GM12878 (cell line): ENCODE results near the gene RPL31. TPM values are rescaled to one million over a fixed set of nuclear protein-coding genes. Genes with fewer than 3 reads are reported as not detected.

Experiments used
- ATAC-seq: fragments of 200-7000 bp; cut with Tn5 transposase; 3 replicates; pipeline ENCODE4 v1.9.1; 2020; ENCODE audit warnings: mild to moderate bottlenecking, moderate library complexity
- BruUV-seq: library from RNA; stranded (reverse); fragments of 400-500 nt; replicated peaks from 2 replicates; lab custom pipeline; 2021; lab: Mats Ljungman, UMichigan
- CTCF ChIA-PET: fragments of 300-600 bp; sonication (Branson Sonifier 250); formaldehyde crosslinking; extraction: SDS; loops from one replicate; lab custom pipeline; 2021; ENCODE audit warnings: inconsistent platforms; lab: Yijun Ruan, JAX
- POLR2A ChIA-PET: fragments of 350-600 bp; formaldehyde crosslinking; extraction: SDS; loops from one replicate; lab custom pipeline; 2021; ENCODE audit warnings: inconsistent platforms; lab: Charles Lee
- RAD21 ChIA-PET: fragments of 300-600 bp; sonication (Branson Sonifier 250); formaldehyde crosslinking; loops from one replicate; lab custom pipeline; 2023; ENCODE audit warnings: antibody characterized with exemption; ENCODE audit not compliant: unreplicated experiment; lab: Charles Lee
- SMC1A ChIA-PET: fragments of 300-600 bp; sonication (Branson Sonifier 250); formaldehyde crosslinking; loops from one replicate; lab custom pipeline; 2023; ENCODE audit not compliant: unreplicated experiment, uncharacterized antibody; lab: Charles Lee
- DNase-seq: peaks from one replicate; pipeline ENCODE4 v3.0.0-alpha.2; 2011; ENCODE audit warnings: low read depth, low spot score
- FAIRE-seq: peaks from 3 replicates; lab custom pipeline; 2011; peaks lifted over from hg19 to GRCh38; lab: Jason Lieb, UNC
- H2AFZ ChIP-seq: 2 replicates; pipeline ENCODE4 v1.6.0; 2011; ENCODE audit warnings: low read depth, low read length, control low read depth; ENCODE audit not compliant: control insufficient read depth
- H3K27ac ChIP-seq: 2 replicates; pipeline ENCODE4 v1.5.1; 2011; ENCODE audit warnings: control low read depth; ENCODE audit not compliant: control insufficient read depth, insufficient read depth
- H3K27me3 ChIP-seq, 2 experiments: replicated peaks in 1 of 2; 2 replicates each; pipeline versions ENCODE4 v1.6.0 to v1.6.1; 2011; ENCODE audit warnings: low read length in 1 of 2; ENCODE audit not compliant: control insufficient read depth in 2 of 2, insufficient read depth in 2 of 2
- H3K36me3 ChIP-seq, 2 experiments: 2 replicates each; pipeline ENCODE4 v1.5.1; 2011; ENCODE audit warnings: low read length in 1 of 2; ENCODE audit not compliant: control insufficient read depth in 2 of 2, insufficient read depth in 2 of 2
- H3K4me1 ChIP-seq: 2 replicates; pipeline ENCODE4 v1.6.1; 2011; ENCODE audit warnings: mild to moderate bottlenecking, low read length, moderate library complexity, mixed read lengths; ENCODE audit not compliant: control insufficient read depth, insufficient read depth
- H3K4me2 ChIP-seq: 2 replicates; pipeline ENCODE4 v1.6.0; 2011; ENCODE audit warnings: control low read depth; ENCODE audit not compliant: control insufficient read depth, insufficient read depth
- H3K4me3 ChIP-seq: fragments of 200-600 bp; sonication (generic); 2 replicates; pipeline ENCODE4 v1.5.1; 2016
- H3K79me2 ChIP-seq: 2 replicates; pipeline ENCODE4 v1.6.0; 2011; ENCODE audit warnings: low read length; ENCODE audit not compliant: control insufficient read depth, insufficient read depth
- H3K9ac ChIP-seq: 2 replicates; pipeline ENCODE4 v1.8.0; 2011; ENCODE audit warnings: low read length, control low read depth, mixed read lengths; ENCODE audit not compliant: control insufficient read depth, insufficient read depth
- H3K9me3 ChIP-seq: replicated peaks from 3 replicates; pipeline ENCODE4 v1.5.1; 2011; ENCODE audit warnings: mild to moderate bottlenecking, low read length; ENCODE audit not compliant: control insufficient read depth, insufficient read depth
- H4K20me1 ChIP-seq: 2 replicates; pipeline ENCODE4 v1.6.0; 2011; ENCODE audit not compliant: control insufficient read depth, insufficient read depth
- BACH1 ChIP-seq: fragments of 450-650 bp; IDR thresholded peaks from 2 replicates; pipeline ENCODE4 v1.6.1; 2017; ENCODE audit warnings: mild to moderate bottlenecking, borderline replicate concordance
- CBFB ChIP-seq: IDR thresholded peaks from 2 replicates; pipeline ENCODE4 v1.6.1; 2016; ENCODE audit warnings: antibody characterized with exemption, low read depth
- CHD4 ChIP-seq: fragments of 200-600 bp; sonication (generic); IDR thresholded peaks from 2 replicates; pipeline ENCODE4 v1.6.1; 2016; ENCODE audit warnings: mild to moderate bottlenecking
- CREB1 ChIP-seq: IDR thresholded peaks from 2 replicates; pipeline ENCODE4 v1.6.1; 2012; ENCODE audit warnings: low read depth, mild to moderate bottlenecking, inconsistent platforms
- FOXK2 ChIP-seq: fragments of 450-650 bp; IDR thresholded peaks from 2 replicates; pipeline ENCODE4 v1.6.1; 2017; ENCODE audit warnings: mild to moderate bottlenecking, moderate library complexity
- JUNB ChIP-seq: IDR thresholded peaks from 2 replicates; pipeline ENCODE4 v1.6.1; 2016; ENCODE audit warnings: antibody characterized with exemption, mild to moderate bottlenecking
- LARP7 ChIP-seq: fragments of 450-650 bp; IDR thresholded peaks from 2 replicates; pipeline ENCODE4 v1.6.1; 2017; ENCODE audit warnings: mild to moderate bottlenecking
- MXI1 ChIP-seq: fragments of 150-350 bp; IDR thresholded peaks from 2 replicates; pipeline ENCODE4 v1.6.1; 2011; ENCODE audit warnings: low read depth, mild to moderate bottlenecking, inconsistent platforms, low read length, improper control_type of control experiment
- MYB ChIP-seq: fragments of 150-350 bp; IDR thresholded peaks from 2 replicates; pipeline ENCODE4 v1.6.1; 2014; ENCODE audit warnings: mild to moderate bottlenecking, low read depth, low read length, borderline replicate concordance
- NFYA ChIP-seq: IDR thresholded peaks from 2 replicates; pipeline ENCODE4 v1.6.1; 2011; ENCODE audit warnings: low read depth, mild to moderate bottlenecking, low read length, improper control_type of control experiment, borderline replicate concordance
- PAX8 ChIP-seq: fragments of 450-650 bp; IDR thresholded peaks from 2 replicates; pipeline ENCODE4 v1.6.1; 2017; ENCODE audit warnings: mild to moderate bottlenecking, moderate library complexity
- SMAD1 ChIP-seq: fragments of 450-650 bp; IDR thresholded peaks from 2 replicates; pipeline ENCODE4 v1.6.1; 2018; ENCODE audit warnings: mild to moderate bottlenecking, low read depth; ENCODE audit not compliant: partially characterized antibody
- SRF ChIP-seq, 2 experiments: IDR thresholded peaks; 2 replicates each; pipeline ENCODE4 v1.6.1; 2011; ENCODE audit warnings: low read depth in 2 of 2, low read length in 2 of 2, mild to moderate bottlenecking in 1 of 2, moderate library complexity in 1 of 2
- TCF12 ChIP-seq: IDR thresholded peaks from 2 replicates; pipeline ENCODE4 v1.6.1; 2011; ENCODE audit warnings: low read depth, mild to moderate bottlenecking, low read length
- WRNIP1 ChIP-seq: IDR thresholded peaks from 2 replicates; pipeline ENCODE4 v1.6.1; 2011; ENCODE audit warnings: low read depth, low read length, improper control_type of control experiment, borderline replicate concordance
- WGBS: methylation state at CpG from one replicate; pipeline ENCODE4 v1.1.6; 2016; ENCODE audit warnings: low lambda C conversion rate; ENCODE audit not compliant: insufficient replicate concordance, insufficient coverage; ENCODE audit errors: missing lambda C conversion rate; 5-methylcytosine and 5-hydroxymethylcytosine counted together
- in situ Hi-C: fragments of 300-500 bp; cut with MboI; formaldehyde crosslinking; loops from 9 replicates; pipeline ENCODE4 v1.14.3; 2018; ENCODE audit warnings: mixed read lengths
- intact Hi-C: fragments of 100-400 bp; cut with micrococcal nuclease; formaldehyde crosslinking; loops from one replicate; pipeline ENCODE4 v1.14.2; 2022; ENCODE audit not compliant: unreplicated experiment
- polyA plus RNA-seq, 11 experiments: library from polyadenylated mRNA; depleted of rRNA in 4 of 11; unstranded in 6 of 11; stranded (reverse) in 5 of 11; fragments of >200 nt; fragmentation: Nextera tagmentation in 4 of 11; fragmentation: Illumina TruSeq in 1 of 11; extraction: Ambion mirVana in 4 of 11; extraction: Trizol in 1 of 11; gene quantifications; 1 replicate in 1 of 11; 2 replicates in 10 of 11; pipeline versions ENCODE4 v1.2.1 to v1.2.3, GENCODE V29; 2011 to 2016; ENCODE audit warnings: inconsistent platforms in 2 of 11, missing spikeins in 2 of 11, low read depth in 1 of 11
- total RNA-seq, 4 experiments: library from RNA; depleted of rRNA in 3 of 4; stranded (reverse); fragments of >200 nt in 3 of 4; fragmentation: Illumina TruSeq in 1 of 4; extraction: Trizol in 1 of 4; gene quantifications; 2 replicates each; pipeline versions ENCODE4 v1.2.1 to v1.2.3, GENCODE V29; 2013 to 2021
- TF ChIP-seq, protein P1 (sequence below), 3 experiments: IDR thresholded peaks in 2 of 3; conservative IDR thresholded peaks in 1 of 3; 2 replicates each; pipeline ENCODE4 v1.5.1; 2011; ENCODE audit warnings: low read depth in 3 of 3, low read length in 3 of 3, mild to moderate bottlenecking in 3 of 3, control low read depth in 2 of 3, moderate library complexity in 2 of 3, inconsistent platforms in 1 of 3, mixed read lengths in 1 of 3; ENCODE audit not compliant: control insufficient read depth in 2 of 3, insufficient read depth in 1 of 3; ENCODE audit errors: extremely low read depth in 1 of 3
- TF ChIP-seq, protein P2 (sequence below): fragments of 450-650 bp; formaldehyde crosslinking; IDR thresholded peaks from 2 replicates; pipeline ENCODE4 v1.5.0; 2022; ENCODE audit warnings: mild to moderate bottlenecking, missing genetic modification characterization

The RPL31 gene
- total and polyA plus RNA-seq, 10 of the 15 experiments (the other 5 are each of a cell fraction or from before 2014, with no cell fraction given) = 1,643 to 8,551 (median 2,208) TPM

DNA sequence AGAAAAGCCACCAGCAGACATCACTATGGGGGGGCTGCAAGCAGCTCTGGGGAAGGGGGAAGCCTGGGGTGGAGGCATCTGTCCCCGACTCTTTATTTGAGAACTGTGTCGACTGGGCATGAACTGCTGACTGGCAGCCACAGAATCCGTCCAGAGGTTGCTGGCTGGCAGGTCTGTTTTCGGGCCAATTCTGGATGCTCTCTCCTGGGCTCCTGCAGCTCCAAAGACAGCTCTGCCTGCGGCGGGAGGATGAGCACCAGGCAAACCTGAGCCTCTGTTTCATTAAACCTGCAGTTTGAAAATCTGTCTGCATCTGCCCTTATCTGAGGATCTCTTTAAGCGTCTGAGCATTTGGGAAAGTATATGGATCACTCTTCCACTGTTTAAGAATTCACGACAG lies 34.4 kb upstream of the RPL31 start:
- TF ChIP-seq FOXK2 (no peak), WRNIP1 (no peak), JUNB (no peak), MXI1 (no peak), SMAD1 (no peak), SRF (IDR thresholded peaks at IDR 0.05; ENCODE audit: low read depth in 2 of 2, low read length in 2 of 2) (no peak), LARP7 (no peak), CBFB (no peak), TCF12 (no peak), MYB (no peak), CHD4 (no peak), CREB1 (no peak), BACH1 (no peak), PAX8 (no peak), NFYA (no peak)
- TF ChIP-seq, protein P1, sequence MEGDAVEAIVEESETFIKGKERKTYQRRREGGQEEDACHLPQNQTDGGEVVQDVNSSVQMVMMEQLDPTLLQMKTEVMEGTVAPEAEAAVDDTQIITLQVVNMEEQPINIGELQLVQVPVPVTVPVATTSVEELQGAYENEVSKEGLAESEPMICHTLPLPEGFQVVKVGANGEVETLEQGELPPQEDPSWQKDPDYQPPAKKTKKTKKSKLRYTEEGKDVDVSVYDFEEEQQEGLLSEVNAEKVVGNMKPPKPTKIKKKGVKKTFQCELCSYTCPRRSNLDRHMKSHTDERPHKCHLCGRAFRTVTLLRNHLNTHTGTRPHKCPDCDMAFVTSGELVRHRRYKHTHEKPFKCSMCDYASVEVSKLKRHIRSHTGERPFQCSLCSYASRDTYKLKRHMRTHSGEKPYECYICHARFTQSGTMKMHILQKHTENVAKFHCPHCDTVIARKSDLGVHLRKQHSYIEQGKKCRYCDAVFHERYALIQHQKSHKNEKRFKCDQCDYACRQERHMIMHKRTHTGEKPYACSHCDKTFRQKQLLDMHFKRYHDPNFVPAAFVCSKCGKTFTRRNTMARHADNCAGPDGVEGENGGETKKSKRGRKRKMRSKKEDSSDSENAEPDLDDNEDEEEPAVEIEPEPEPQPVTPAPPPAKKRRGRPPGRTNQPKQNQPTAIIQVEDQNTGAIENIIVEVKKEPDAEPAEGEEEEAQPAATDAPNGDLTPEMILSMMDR (IDR thresholded peaks at IDR 0.05 in 2 of 3, conservative IDR thresholded peaks at IDR 0.05 in 1 of 3; ENCODE audit: control insufficient read depth in 2 of 3, extremely low read depth in 1 of 3, insufficient read depth in 1 of 3, low read depth in 3 of 3, low read length in 3 of 3) = no peak
- TF ChIP-seq, protein P2, sequence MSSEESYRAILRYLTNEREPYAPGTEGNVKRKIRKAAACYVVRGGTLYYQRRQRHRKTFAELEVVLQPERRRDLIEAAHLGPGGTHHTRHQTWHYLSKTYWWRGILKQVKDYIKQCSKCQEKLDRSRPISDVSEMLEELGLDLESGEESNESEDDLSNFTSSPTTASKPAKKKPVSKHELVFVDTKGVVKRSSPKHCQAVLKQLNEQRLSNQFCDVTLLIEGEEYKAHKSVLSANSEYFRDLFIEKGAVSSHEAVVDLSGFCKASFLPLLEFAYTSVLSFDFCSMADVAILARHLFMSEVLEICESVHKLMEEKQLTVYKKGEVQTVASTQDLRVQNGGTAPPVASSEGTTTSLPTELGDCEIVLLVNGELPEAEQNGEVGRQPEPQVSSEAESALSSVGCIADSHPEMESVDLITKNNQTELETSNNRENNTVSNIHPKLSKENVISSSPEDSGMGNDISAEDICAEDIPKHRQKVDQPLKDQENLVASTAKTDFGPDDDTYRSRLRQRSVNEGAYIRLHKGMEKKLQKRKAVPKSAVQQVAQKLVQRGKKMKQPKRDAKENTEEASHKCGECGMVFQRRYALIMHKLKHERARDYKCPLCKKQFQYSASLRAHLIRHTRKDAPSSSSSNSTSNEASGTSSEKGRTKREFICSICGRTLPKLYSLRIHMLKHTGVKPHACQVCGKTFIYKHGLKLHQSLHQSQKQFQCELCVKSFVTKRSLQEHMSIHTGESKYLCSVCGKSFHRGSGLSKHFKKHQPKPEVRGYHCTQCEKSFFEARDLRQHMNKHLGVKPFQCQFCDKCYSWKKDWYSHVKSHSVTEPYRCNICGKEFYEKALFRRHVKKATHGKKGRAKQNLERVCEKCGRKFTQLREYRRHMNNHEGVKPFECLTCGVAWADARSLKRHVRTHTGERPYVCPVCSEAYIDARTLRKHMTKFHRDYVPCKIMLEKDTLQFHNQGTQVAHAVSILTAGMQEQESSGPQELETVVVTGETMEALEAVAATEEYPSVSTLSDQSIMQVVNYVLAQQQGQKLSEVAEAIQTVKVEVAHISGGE = no peak
- WGBS = 54% methylated on average over 8 of the region's 8 CpGs
- CTCF ChIA-PET = no interaction called here
- H2AFZ ChIP-seq = no peak overlapping the region
- H3K4me1 ChIP-seq = no peaks in the 10 kb centered on the region
- no peak overlapping the region for H3K4me2 ChIP-seq
- no peak for DNase-seq
- H3K9ac ChIP-seq = no peak overlapping the region
- no peak overlapping the region for H3K4me3 ChIP-seq
- POLR2A ChIA-PET = interaction anchor here (0.6 kb wide), 1 partner anchor 1230 kb away, joined by 12 read pairs; no protein-coding TSS in a partner anchor
- no peaks in the 10 kb centered on the region for H4K20me1 ChIP-seq
- FAIRE-seq = no peak
- no peak overlapping the region for H3K27ac ChIP-seq
- no peaks in the 10 kb centered on the region for H3K36me3 ChIP-seq
- no TSS peak for BruUV-seq
- in situ Hi-C loops (no loop called here), intact Hi-C loops (no loop called here)
- SMC1A ChIA-PET = no interaction called here
- ATAC-seq = no peak
- H3K9me3 ChIP-seq = no peaks in the 10 kb centered on the region
- RAD21 ChIA-PET = no interaction called here
- no peaks in the 10 kb centered on the region for H3K79me2 ChIP-seq
- H3K27me3 ChIP-seq = no peaks in the 10 kb centered on the region; a peak in 2 of 4 replicates
